ENCODE measurements around the gene KCNK2.

KCNK2 gene

GRCh38 chr1:215071078-215071477 is 11.5 kb upstream of the KCNK2 start:
- Histone ChIP-seq H2AFZ (ENCODE audit: low read length) (no peak overlapping the region), H3K9me3 (ENCODE audit: insufficient read depth, low read depth, low read length) (no peaks in the 10 kb centered on the region), H3K36me3 (ENCODE audit: insufficient read depth, low read length) (no peaks in the 10 kb centered on the region), H4K20me1 (ENCODE audit: insufficient read depth, low read length, poor library complexity, severe bottlenecking) (no peaks in the 10 kb centered on the region), H3F3A (ENCODE audit: low read depth) (no peaks in the 10 kb centered on the region), H3K4me1 (ENCODE audit: insufficient read depth, low read length, poor library complexity, severe bottlenecking) (no peaks in the 10 kb centered on the region), H3K4me2 (ENCODE audit: low read depth, low read length, poor library complexity, severe bottlenecking) (no peak overlapping the region), H3K9ac (ENCODE audit: low read depth, low read length, poor library complexity, severe bottlenecking) (no peak overlapping the region), H3K9me2 (replicated peaks; ENCODE audit: low read depth, low read length) (no peaks in the 10 kb centered on the region), H3K27me3 (ENCODE audit: insufficient read depth, low read length, poor library complexity, severe bottlenecking) (no peaks in the 10 kb centered on the region), H3K79me2 (ENCODE audit: insufficient read depth, low read length) (no peaks in the 10 kb centered on the region), H3K4me3 (ENCODE audit: low read length, poor library complexity, severe bottlenecking) (no peak overlapping the region)
- TF ChIP-seq CTCF (conservative IDR thresholded peaks at IDR 0.05; ENCODE audit: low read length) (no peak), EZH2phosphoT487 (IDR thresholded peaks at IDR 0.05; ENCODE audit: borderline replicate concordance) (no peak)

- Histone ChIP-seq H2AFZ (ENCODE audit: low read length) (no peak overlapping the region), H3F3A (ENCODE audit: low read depth) (no peaks in the 10 kb centered on the region), H3K4me2 (ENCODE audit: low read depth, low read length, poor library complexity, severe bottlenecking) (no peak overlapping the region), H3K4me3 (ENCODE audit: low read length, poor library complexity, severe bottlenecking) (no peak overlapping the region), H3K36me3 (ENCODE audit: insufficient read depth, low read length) (no peaks in the 10 kb centered on the region), H3K27me3 (ENCODE audit: insufficient read depth, low read length, poor library complexity, severe bottlenecking) (no peaks in the 10 kb centered on the region), H3K79me2 (ENCODE audit: insufficient read depth, low read length) (no peaks in the 10 kb centered on the region), H3K4me1 (ENCODE audit: insufficient read depth, low read length, poor library complexity, severe bottlenecking) (no peaks in the 10 kb centered on the region), H3K9me3 (ENCODE audit: insufficient read depth, low read depth, low read length) (no peaks in the 10 kb centered on the region), H4K20me1 (ENCODE audit: insufficient read depth, low read length, poor library complexity, severe bottlenecking) (no peaks in the 10 kb centered on the region), H3K9ac (ENCODE audit: low read depth, low read length, poor library complexity, severe bottlenecking) (no peak overlapping the region), H3K9me2 (replicated peaks; ENCODE audit: low read depth, low read length) (no peaks in the 10 kb centered on the region)
- TF ChIP-seq EZH2phosphoT487 (IDR thresholded peaks at IDR 0.05; ENCODE audit: borderline replicate concordance) (no peak), CTCF (conservative IDR thresholded peaks at IDR 0.05; ENCODE audit: low read length) (peak; percentile 49)
Measured at GRCh38 chr1:215076322-215076721, 6.2 kb upstream of the KCNK2 start.

GRCh38 chr1:215079456-215079855 is 3.1 kb upstream of the KCNK2 start:
- H4K20me1 ChIP-seq (ENCODE audit: insufficient read depth, low read length, poor library complexity, severe bottlenecking): no peaks in the 10 kb centered on the region
- TF ChIP-seq CTCF (conservative IDR thresholded peaks at IDR 0.05; ENCODE audit: low read length): no peak
- TF ChIP-seq EZH2phosphoT487 (IDR thresholded peaks at IDR 0.05; ENCODE audit: borderline replicate concordance): no peak
- H3K27me3 ChIP-seq (ENCODE audit: insufficient read depth, low read length, poor library complexity, severe bottlenecking): no peaks in the 10 kb centered on the region
- H3K4me1 ChIP-seq (ENCODE audit: insufficient read depth, low read length, poor library complexity, severe bottlenecking): no peaks in the 10 kb centered on the region
- no peaks in the 10 kb centered on the region for H3K79me2 ChIP-seq (ENCODE audit: insufficient read depth, low read length)
- no peaks in the 10 kb centered on the region for H3K36me3 ChIP-seq (ENCODE audit: insufficient read depth, low read length)
- no peak overlapping the region for H2AFZ ChIP-seq (ENCODE audit: low read length)
- no peak overlapping the region for H3K4me2 ChIP-seq (ENCODE audit: low read depth, low read length, poor library complexity, severe bottlenecking)
- H3K9me2 ChIP-seq (replicated peaks; ENCODE audit: low read depth, low read length): no peaks in the 10 kb centered on the region
- no peak overlapping the region for H3K9ac ChIP-seq (ENCODE audit: low read depth, low read length, poor library complexity, severe bottlenecking)
- no peak overlapping the region for H3K4me3 ChIP-seq (ENCODE audit: low read length, poor library complexity, severe bottlenecking)
- no peaks in the 10 kb centered on the region for H3F3A ChIP-seq (ENCODE audit: low read depth)
- H3K9me3 ChIP-seq (ENCODE audit: insufficient read depth, low read depth, low read length): no peaks in the 10 kb centered on the region
